GM20000 (cell line): Measurements from ENCODE around the gene TGIF1.

Experiments
- DNase-seq: peaks from one replicate; pipeline ENCODE4 v3.0.0; 2012; ENCODE audit warnings: low spot score
- CTCF ChIP-seq: IDR thresholded peaks from 2 replicates; pipeline ENCODE4 v1.5.1; 2012; ENCODE audit warnings: mild to moderate bottlenecking, control low read depth; ENCODE audit errors: extremely low read depth, missing control alignments

The TGIF1 gene

DNA sequence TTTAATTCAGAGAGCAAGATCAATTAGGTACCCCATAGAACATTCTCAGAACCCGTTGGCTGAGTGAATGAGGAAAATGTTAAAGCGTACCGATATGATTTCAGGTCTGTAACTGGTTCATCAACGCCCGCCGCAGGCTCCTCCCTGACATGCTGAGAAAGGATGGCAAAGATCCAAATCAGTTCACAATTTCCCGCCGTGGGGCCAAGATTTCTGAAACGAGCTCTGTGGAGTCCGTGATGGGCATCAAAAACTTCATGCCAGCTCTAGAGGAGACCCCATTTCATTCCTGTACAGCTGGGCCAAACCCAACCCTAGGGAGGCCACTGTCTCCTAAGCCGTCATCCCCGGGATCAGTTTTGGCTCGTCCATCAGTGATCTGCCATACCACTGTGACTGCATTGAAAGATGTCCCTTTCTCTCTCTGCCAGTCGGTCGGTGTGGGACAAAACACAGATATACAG is 7.3 kb downstream of the TGIF1 start:
- no peak for TF ChIP-seq CTCF

DNA sequence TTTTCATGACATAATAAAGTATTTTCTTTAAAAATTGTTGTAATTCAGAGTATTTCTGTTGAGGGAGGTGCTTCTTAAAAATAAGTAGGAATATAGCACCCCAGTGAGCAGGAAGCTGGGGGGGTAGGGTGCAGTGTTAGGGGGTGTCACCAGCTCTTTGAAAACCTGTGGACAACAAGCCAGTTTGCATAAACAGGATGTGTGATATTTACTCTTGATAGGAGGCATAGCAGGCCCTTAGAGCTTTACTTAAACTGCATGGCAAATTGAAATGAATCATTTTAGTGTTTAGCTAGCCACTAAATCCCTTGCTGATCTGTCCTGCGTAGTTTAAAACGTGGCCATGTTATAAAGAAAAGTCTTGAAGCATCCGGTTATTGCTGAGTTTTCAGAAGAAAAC is 8.4 kb downstream of the TGIF1 start:
- DNase-seq = no peak
- TF ChIP-seq CTCF = no peak

More for the DNA sequence above, 7.3 kb downstream of the TGIF1 start:
- no peak for DNase-seq

- DNase-seq = peak; percentile 18
- no peak for TF ChIP-seq CTCF
Measured at GRCh38 chr18:3458952-3459853, 9.2 kb downstream of the TGIF1 start.

- no peak for DNase-seq
- no peak for TF ChIP-seq CTCF
Measured at GRCh38 chr18:3460823-3461398, 10.9 kb downstream of the TGIF1 start.

GRCh38 chr18:3461704-3462103 is 11.7 kb downstream of the TGIF1 start:
- no peak for TF ChIP-seq CTCF
- no peak for DNase-seq

DNA sequence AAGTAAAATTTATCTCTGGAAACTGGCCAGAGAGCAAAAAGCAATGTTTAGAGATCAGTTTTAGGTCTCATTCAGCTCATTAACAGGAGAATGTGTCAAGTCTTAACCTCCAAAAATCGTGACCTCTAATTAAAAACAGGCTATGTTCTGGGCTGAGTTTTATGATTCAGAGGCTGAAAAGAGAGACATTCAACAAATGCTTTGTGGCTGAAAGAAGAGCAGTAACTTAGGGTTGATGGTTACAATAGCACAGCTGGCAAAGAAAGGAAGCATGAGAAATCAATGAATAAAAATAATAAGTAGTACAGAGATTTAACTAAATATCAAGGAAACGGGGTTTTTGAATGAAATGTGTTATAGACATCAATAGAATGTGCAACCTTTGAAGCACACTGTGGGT is 13.1 kb downstream of the TGIF1 start:
- DNase-seq = no peak
- TF ChIP-seq CTCF = no peak

GRCh38 chr18:3466045-3466444 is 16.1 kb downstream of the TGIF1 start:
- DNase-seq = no peak
- no peak for TF ChIP-seq CTCF
